CD4-positive, alpha-beta T cell treated with Interleukin-12 subunit alpha and Interleukin-12 subunit beta, for 1 hour (primary cell): ENCODE data around the gene PADI3.
A peak's percentile ranks its signal among the peaks of the same experiment; 100 is the strongest.

Experiments used
- DNase-seq: peaks from one replicate; pipeline ENCODE4 v3.0.0-alpha.2; 2020

Gene PADI3

DNA sequence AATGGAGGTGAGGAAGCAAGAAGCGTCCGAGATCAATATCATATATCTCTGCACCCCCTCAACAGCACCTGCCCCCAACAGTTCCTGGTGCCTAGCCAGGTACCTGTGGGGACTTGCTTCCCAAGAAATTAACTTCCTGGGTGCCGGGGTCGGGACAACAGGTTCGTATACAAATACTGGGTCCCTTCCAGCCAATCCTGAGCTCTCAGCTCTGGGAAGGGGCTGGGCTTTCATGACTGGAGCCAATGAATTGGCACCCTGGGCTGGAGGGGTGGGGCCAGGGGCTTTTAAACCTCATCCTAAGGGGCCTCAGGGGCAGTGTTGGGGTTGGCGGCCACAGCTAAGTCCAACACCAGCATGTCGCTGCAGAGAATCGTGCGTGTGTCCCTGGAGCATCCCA, at the start of gene PADI3:
Gene PADI3, plus strand, starts transcription at position 318 of the 400 bp plus-strand sequence. Its CDS starts 40 bp downstream, at position 358.
- DNase-seq = no peak

- no peak for DNase-seq
Observed at GRCh38 chr1:17199267-17200044, 49.4 kb upstream of the PADI3 start.

GRCh38 chr1:17200246-17200645, 48.7 kb upstream of the PADI3 start:
- no peak for DNase-seq

DNA sequence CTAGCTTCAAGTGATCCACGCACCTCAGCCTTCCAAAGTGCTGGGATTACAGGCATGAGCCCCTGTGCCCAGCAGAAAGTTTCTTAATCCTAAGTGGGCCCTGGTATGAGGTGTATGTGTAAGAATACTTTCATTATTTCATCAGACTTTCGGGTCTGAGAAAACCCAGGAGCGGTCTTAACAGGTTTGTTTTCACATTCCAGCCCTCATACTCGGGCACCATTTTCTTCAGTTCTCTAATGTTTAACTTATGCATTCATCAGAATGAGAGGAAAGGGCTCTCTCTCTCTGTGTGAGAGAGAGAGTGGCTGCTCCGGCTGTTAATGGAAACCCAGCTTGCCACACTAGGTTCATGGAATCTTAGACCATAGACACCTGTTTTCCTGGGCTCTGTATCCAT, 48.1 kb upstream of the PADI3 start:
- DNase-seq = no peak

DNA sequence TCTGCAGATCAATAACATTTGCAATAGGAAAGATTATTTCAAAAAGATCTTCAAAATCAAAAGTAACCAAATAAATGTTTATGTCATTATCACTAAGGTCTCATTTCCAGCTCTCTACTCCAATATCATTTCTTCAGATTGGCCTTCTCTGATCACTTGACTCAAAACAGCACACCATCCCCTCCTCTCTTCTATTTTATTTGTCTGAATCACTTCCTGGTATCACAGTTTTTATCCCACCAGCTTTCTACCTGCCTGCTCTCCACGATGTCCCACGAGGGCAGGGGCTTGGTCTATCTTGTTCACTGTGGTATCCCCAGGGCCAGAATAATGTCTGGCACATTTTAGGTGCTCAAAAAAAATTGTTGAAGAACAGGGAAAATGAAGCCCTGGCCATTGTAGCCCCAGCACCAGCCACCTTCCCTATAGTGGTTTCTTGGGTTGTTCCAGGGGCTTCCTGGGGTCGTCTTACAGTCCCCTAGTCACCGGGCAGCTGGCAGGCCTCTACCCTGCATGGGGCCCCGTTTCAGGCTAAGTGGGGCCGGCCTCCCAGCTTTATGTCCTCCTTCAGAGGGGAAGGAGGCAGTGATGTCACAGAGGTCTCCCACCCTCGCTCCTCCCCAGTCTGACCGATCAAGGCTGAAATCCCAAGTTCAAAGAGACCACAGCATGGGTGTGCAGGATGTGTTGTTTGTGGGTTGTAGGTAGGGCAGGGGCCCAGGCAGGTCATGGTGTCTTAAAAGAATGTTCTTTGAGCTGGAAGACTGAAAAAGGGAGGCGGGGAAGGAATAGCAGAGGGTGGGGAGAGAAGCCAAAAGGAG, 47.5 kb upstream of the PADI3 start:
- DNase-seq = peak; percentile 51

- DNase-seq = no peak
Observed at GRCh38 chr1:17204546-17205440, 44.1 kb upstream of the PADI3 start, which contains the start of gene PADI1. TSS of gene PADI1 (plus strand) at chr1:17205128. CDS start at chr1:17205218, 90 bp downstream.

DNA sequence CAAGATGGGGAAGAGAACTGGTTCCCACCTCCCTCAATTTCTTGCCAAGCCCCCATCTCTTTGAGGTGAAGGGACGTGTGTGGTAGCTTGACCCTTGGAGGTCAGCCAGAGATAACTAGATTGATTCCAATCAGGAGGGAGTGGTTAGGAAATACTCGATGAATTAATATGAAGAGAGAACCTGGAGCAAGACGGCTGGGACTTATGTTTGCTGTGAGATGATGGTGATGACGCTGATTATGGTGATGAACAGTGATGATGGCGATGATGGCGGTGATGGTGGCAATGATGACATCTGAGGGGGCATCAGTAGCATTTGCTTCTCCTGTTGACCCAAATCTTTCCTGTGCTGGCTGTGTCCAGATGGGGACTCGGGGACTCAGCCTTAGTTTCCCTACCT, 43.2 kb upstream of the PADI3 start:
- no peak for DNase-seq

- DNase-seq = no peak
Observed at GRCh38 chr1:17206196-17206595, 42.7 kb upstream of the PADI3 start.

DNA sequence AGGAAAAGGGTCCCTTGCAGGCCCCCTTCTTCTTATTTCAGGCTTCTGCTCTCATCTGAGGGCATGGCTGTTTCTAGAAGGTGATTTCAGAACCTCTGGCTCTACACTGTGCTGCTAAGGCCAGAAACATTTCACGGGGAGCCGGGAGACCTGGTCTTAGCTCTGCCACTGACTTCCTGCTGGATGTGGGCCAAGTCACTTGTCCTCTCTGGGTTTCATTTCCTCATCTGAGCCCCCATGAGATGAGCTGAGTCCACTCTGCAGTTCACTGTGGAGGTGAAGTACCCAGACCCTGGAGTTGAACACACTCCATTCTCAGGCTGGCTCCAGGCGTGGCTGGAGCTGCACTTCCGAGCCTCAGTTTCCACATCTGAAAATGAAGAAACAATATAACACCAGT, 41.9 kb upstream of the PADI3 start:
- DNase-seq = peak; percentile 5

DNA sequence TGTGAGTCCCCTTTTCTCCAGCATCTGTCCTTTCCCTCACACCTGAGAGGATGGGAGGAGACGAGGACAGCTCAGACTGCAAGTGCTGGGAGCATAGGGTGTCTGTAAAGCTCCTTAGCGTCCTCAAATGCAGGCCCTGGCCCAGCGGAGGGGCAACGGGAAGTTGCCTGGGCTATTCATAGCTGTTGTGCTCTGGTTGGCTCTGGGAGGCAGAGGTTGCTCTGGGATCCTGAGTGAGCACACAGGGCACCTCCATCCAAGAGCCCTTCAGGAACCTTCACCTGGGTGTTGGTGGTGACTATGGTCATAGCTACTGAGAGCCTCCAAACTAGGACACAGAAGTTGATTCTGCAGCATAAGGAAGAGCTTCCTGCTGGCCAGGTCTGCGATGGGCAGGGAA, 41.4 kb upstream of the PADI3 start:
- DNase-seq = no peak

- DNase-seq = peak; percentile 40
Observed at GRCh38 chr1:17207966-17208418, 40.9 kb upstream of the PADI3 start.

- no peak for DNase-seq
Observed at GRCh38 chr1:17208546-17208945, 40.4 kb upstream of the PADI3 start.

DNA sequence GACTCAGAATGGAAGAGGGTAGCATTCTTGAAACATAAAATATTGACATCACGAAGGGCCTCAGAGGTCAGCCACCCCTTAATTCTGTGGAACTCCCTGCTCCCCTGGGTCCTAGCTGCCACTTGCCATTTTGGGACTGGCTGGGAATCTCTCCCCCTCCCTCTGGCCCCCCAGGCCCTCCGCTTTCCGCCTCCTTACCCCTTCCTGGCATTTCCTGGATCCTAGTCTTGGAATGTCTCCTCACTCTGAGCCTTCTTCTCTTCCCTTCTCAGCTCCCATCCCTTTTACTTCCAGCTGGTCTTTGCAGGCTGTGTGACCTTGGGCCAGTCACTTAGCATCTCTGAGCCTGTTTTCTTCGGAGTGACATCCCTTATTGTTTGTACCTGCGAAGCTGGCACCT, 39.5 kb upstream of the PADI3 start:
- DNase-seq = no peak

DNA sequence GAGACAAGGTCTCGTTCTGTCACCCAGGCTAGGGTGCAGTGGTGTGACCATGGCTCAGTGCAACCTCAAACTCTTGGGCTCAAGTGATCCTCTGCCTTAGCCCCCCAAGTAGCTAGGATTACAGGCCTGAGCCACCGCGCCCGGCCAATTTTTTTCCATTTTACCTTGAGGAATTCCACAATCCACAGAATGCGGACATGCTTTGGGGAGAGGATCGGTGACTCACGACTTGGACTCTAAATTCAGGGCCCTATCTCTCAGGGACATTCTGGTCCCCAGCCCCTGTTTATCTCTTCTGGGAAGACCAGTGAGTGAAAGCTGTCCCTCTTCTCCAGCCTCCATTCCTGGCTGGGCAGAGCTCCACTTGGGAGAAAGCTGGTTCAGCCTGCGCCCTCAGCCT, 38.7 kb upstream of the PADI3 start:
- DNase-seq = no peak

GRCh38 chr1:17211377-17211776, 37.5 kb upstream of the PADI3 start:
- DNase-seq = no peak

GRCh38 chr1:17212009-17212408, 36.9 kb upstream of the PADI3 start:
- no peak for DNase-seq

- DNase-seq = peak; percentile 73
Observed at GRCh38 chr1:17212487-17213121, 36.3 kb upstream of the PADI3 start.

DNA sequence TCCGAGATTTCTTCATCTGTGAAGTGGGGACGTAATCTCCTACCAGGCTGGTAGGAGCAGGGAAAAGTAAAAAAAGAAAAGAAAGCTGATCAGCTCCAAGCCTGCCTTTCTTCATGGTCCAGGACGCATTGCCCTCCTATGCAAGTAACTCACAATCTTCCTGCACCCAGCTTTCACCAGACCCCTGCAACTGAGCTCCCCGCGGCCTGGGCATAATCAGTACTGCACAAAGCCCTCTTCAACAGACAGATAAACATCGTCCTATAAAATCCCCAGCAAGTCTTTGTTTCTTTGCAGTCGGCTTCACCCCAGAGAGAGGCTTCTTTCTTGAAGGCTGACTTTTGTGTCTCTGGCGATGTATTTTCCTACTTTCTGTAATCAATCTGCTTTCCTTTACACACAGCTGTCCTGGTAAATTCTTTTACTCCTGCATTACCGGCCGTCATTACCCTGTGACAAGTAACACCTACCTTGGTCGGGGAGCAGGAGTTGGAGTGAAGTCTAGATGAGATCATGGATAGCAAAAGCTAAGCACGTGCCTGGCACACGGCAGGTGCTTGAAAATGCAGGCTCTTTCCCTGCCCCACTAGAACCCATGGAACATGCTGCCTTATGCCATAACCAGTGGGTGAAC, 35.6 kb upstream of the PADI3 start:
- DNase-seq = no peak

DNA sequence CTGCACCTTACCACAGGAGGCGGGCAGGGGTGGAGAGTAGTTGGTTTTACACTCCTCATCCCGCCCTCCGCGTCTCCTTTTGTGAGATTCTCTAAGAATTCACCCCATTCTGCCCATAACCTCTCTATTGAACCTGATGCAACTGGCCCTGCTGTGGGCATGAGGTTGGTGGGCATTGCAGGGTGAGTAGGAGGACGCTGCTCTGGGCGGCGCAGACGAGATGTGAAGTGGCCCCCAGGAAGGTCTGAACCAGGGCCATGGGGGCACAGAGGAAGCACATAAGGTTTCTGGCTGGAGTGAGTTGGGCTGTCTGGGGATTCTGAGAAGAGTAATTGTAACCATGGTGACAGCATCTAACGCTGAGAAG, 35.1 kb upstream of the PADI3 start:
- no peak for DNase-seq

- DNase-seq = no peak
Observed at GRCh38 chr1:17214876-17215544, 33.9 kb upstream of the PADI3 start.

- no peak for DNase-seq
Observed at GRCh38 chr1:17215545-17215890, 33.4 kb upstream of the PADI3 start.

DNA sequence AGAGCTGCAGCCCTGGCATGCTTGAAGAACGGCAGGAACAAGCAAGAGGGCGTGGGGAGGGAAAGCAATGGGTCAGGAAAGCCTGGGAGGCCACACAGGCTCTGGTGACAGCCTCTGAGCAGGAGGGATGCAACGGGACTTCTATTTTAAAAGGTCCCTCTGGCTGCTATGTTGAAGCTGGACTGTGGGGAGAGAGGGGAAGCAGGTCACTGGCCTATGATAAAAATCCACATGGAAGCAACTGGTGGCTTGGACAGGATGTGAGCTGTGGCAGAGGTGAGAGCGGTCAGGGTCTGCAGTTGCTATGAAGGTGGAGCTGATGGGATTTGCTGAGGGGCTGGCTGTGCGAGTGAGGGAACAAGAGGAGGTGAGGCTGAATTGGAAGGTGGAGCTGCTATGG, 32.8 kb upstream of the PADI3 start:
- no peak for DNase-seq
